Astrocyte (in vitro differentiated cells and primary cell): Measurements from ENCODE around the gene AVPR2.

Experiments
- EZH2 ChIP-seq: IDR thresholded peaks from 2 replicates; pipeline ENCODE4 v1.6.1; 2012; ENCODE audit warnings: mild to moderate bottlenecking, low read length, inconsistent platforms; ENCODE audit not compliant: insufficient read depth
- TF ChIP-seq, protein P1 (sequence below): IDR thresholded peaks from 2 replicates; pipeline ENCODE4 v1.5.1; 2011; ENCODE audit warnings: low read depth, mild to moderate bottlenecking, inconsistent platforms, low read length, moderate library complexity; ENCODE audit not compliant: insufficient read depth

DNA sequence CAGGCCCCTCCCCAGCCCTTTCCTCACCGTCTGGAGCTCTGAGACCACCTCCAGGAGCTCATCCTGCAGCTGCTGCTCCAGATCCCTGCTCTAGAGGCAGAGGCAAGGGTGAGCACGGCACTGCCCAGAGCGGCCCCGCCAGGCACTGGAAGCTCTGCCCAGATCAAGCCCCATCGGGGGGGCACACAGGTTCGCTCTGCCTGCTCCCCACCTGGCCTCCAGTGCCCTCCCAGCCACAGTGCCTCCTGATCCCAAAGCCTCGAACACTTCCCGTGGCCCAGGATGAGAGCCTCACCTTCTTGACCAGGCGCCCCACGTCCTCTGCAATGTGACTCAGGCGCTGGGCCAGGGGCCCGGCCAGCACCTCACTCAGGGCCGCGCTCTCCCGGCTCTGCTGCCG lies 16.6 kb downstream of the AVPR2 start:
- TF ChIP-seq, protein P1, sequence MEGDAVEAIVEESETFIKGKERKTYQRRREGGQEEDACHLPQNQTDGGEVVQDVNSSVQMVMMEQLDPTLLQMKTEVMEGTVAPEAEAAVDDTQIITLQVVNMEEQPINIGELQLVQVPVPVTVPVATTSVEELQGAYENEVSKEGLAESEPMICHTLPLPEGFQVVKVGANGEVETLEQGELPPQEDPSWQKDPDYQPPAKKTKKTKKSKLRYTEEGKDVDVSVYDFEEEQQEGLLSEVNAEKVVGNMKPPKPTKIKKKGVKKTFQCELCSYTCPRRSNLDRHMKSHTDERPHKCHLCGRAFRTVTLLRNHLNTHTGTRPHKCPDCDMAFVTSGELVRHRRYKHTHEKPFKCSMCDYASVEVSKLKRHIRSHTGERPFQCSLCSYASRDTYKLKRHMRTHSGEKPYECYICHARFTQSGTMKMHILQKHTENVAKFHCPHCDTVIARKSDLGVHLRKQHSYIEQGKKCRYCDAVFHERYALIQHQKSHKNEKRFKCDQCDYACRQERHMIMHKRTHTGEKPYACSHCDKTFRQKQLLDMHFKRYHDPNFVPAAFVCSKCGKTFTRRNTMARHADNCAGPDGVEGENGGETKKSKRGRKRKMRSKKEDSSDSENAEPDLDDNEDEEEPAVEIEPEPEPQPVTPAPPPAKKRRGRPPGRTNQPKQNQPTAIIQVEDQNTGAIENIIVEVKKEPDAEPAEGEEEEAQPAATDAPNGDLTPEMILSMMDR, result no peak
- no peak for TF ChIP-seq EZH2
